GM15510 (cell line): Measurements from ENCODE around the gene USP10.

Experiments used
- POLR2A ChIP-seq: IDR thresholded peaks from 3 replicates; pipeline ENCODE4 v1.6.1; 2011; ENCODE audit warnings: borderline replicate concordance; ENCODE audit not compliant: insufficient read length; ENCODE audit errors: extremely low read depth

USP10 gene

GRCh38 chr16:84667600-84668309 is 32.0 kb upstream of the USP10 start:
- TF ChIP-seq POLR2A = no peak

GRCh38 chr16:84670063-84670462 is 29.7 kb upstream of the USP10 start:
- TF ChIP-seq POLR2A = no peak

GRCh38 chr16:84672276-84673202 is 27.3 kb upstream of the USP10 start:
- no peak for TF ChIP-seq POLR2A

- no peak for TF ChIP-seq POLR2A
Measured at GRCh38 chr16:84673203-84673535, 26.6 kb upstream of the USP10 start.

- no peak for TF ChIP-seq POLR2A
Measured at GRCh38 chr16:84673561-84673960, 26.2 kb upstream of the USP10 start.

- no peak for TF ChIP-seq POLR2A
Measured at GRCh38 chr16:84675423-84675822, 24.4 kb upstream of the USP10 start.

GRCh38 chr16:84675884-84676283 is 23.9 kb upstream of the USP10 start:
- no peak for TF ChIP-seq POLR2A

GRCh38 chr16:84677017-84677803 is 22.6 kb upstream of the USP10 start:
- TF ChIP-seq POLR2A = no peak

GRCh38 chr16:84677849-84678248 is 22.0 kb upstream of the USP10 start:
- no peak for TF ChIP-seq POLR2A

- TF ChIP-seq POLR2A = no peak
Measured at GRCh38 chr16:84678541-84678940, 21.3 kb upstream of the USP10 start.

GRCh38 chr16:84680165-84680842 is 19.5 kb upstream of the USP10 start:
- TF ChIP-seq POLR2A = no peak

GRCh38 chr16:84680843-84681629 is 18.8 kb upstream of the USP10 start:
- no peak for TF ChIP-seq POLR2A

GRCh38 chr16:84683691-84684591 is 15.9 kb upstream of the USP10 start:
- no peak for TF ChIP-seq POLR2A
